ENCODE data around the gene ACO1. TPM values are rescaled to one million over a fixed set of nuclear protein-coding genes. Genes with fewer than 3 reads are reported as not detected.

ACO1 gene
- total and polyA plus RNA-seq, 4 donors, result 41.3 to 78.5 (median 59.5) TPM

GRCh38 chr9:32449969-32450368, 65.5 kb downstream of the ACO1 start:
- Histone ChIP-seq H3K27me3 (ENCODE audit: control insufficient read depth in 4 of 4, insufficient read depth in 4 of 4, low read length in 3 of 4) (no peaks in the 10 kb centered on the region), H3K27ac (ENCODE audit: low read depth in 1 of 2, low read length in 2 of 2) (no peak overlapping the region), H3K4me1 (ENCODE audit: control insufficient read depth in 4 of 4, insufficient read depth in 4 of 4, low read length in 3 of 4) (no peaks in the 10 kb centered on the region), H3K9ac (ENCODE audit: low read depth in 1 of 2, low read length in 2 of 2) (no peak overlapping the region), H3K9me3 (ENCODE audit: control insufficient read depth in 4 of 4, low read length in 3 of 4) (no peaks in the 10 kb centered on the region), H3K4me3 (ENCODE audit: low read depth in 1 of 3, low read length in 3 of 3) (no peak overlapping the region), H3K36me3 (ENCODE audit: control insufficient read depth in 4 of 4, insufficient read depth in 3 of 4, low read depth in 1 of 4, low read length in 3 of 4) (peaks cover 6 to 63% (median 55%) of the 10 kb centered on the region in 4 donors)
- DNase-seq (ENCODE audit: low spot score), result no peak
- no peak for TF ChIP-seq YY1 (IDR thresholded peaks at IDR 0.05)
- WGBS, result 97% methylated on average over 6 of the region's 6 CpGs

- H3K4me3 ChIP-seq (ENCODE audit: low read depth in 1 of 3, low read length in 3 of 3), result no peak overlapping the region
- H3K4me1 ChIP-seq (ENCODE audit: control insufficient read depth in 4 of 4, insufficient read depth in 4 of 4, low read length in 3 of 4), result no peaks in the 10 kb centered on the region
- H3K9me3 ChIP-seq (ENCODE audit: control insufficient read depth in 4 of 4, low read length in 3 of 4), result no peaks in the 10 kb centered on the region
- no peak overlapping the region for H3K9ac ChIP-seq (ENCODE audit: low read depth in 1 of 2, low read length in 2 of 2)
- no peak for DNase-seq (ENCODE audit: low spot score)
- H3K36me3 ChIP-seq (ENCODE audit: control insufficient read depth in 4 of 4, insufficient read depth in 3 of 4, low read depth in 1 of 4, low read length in 3 of 4), result peaks cover 8 to 64% (median 52%) of the 10 kb centered on the region in 4 donors
- WGBS, result 49% methylated on average over 1 of the region's 1 CpG
- no peak overlapping the region for H3K27ac ChIP-seq (ENCODE audit: low read depth in 1 of 2, low read length in 2 of 2)
- no peaks in the 10 kb centered on the region for H3K27me3 ChIP-seq (ENCODE audit: control insufficient read depth in 4 of 4, insufficient read depth in 4 of 4, low read length in 3 of 4)
- TF ChIP-seq JUND (IDR thresholded peaks at IDR 0.05) (no peak), EGR1 (IDR thresholded peaks at IDR 0.05; ENCODE audit: low read depth in 2 of 2) (no peak), FOXA1 (IDR thresholded peaks at IDR 0.05) (no peak), HNF4A (conservative IDR thresholded peaks at IDR 0.05) (peak in 1 of 2 donors; percentile 13), GABPA (IDR thresholded peaks at IDR 0.05 in 1 of 2, conservative IDR thresholded peaks at IDR 0.05 in 1 of 2) (no peak), FOXA2 (IDR thresholded peaks at IDR 0.05) (no peak), CTCF (IDR thresholded peaks at IDR 0.05; ENCODE audit: low read depth, low read length, missing input control) (no peak), HNF4G (IDR thresholded peaks at IDR 0.05) (no peak)
Measured at GRCh38 chr9:32454280-32454679, 69.8 kb downstream of the ACO1 start.

- Histone ChIP-seq H3K4me1 (ENCODE audit: control insufficient read depth in 4 of 4, insufficient read depth in 4 of 4, low read length in 3 of 4) (no peaks in the 10 kb centered on the region), H3K9me3 (ENCODE audit: control insufficient read depth in 4 of 4, low read length in 3 of 4) (no peaks in the 10 kb centered on the region), H3K4me3 (ENCODE audit: low read depth in 1 of 3, low read length in 3 of 3) (no peak overlapping the region), H3K27me3 (ENCODE audit: control insufficient read depth in 4 of 4, insufficient read depth in 4 of 4, low read length in 3 of 4) (no peaks in the 10 kb centered on the region), H3K27ac (ENCODE audit: low read depth in 1 of 2, low read length in 2 of 2) (no peak overlapping the region), H3K36me3 (ENCODE audit: control insufficient read depth in 4 of 4, insufficient read depth in 3 of 4, low read depth in 1 of 4, low read length in 3 of 4) (peaks cover 5 to 55% (median 37%) of the 10 kb centered on the region in 4 donors), H3K9ac (ENCODE audit: low read depth in 1 of 2, low read length in 2 of 2) (no peak overlapping the region)
- TF ChIP-seq MAX (IDR thresholded peaks at IDR 0.05), result no peak
- TF ChIP-seq ATF3 (IDR thresholded peaks at IDR 0.05), result no peak
- TF ChIP-seq RXRA (IDR thresholded peaks at IDR 0.05), result no peak
- TF ChIP-seq FOXA1 (IDR thresholded peaks at IDR 0.05), result no peak
- TF ChIP-seq JUND (IDR thresholded peaks at IDR 0.05), result no peak
- TF ChIP-seq GABPA (IDR thresholded peaks at IDR 0.05 in 1 of 2, conservative IDR thresholded peaks at IDR 0.05 in 1 of 2), result no peak
- no peak for TF ChIP-seq CTCF (IDR thresholded peaks at IDR 0.05; ENCODE audit: low read depth, low read length, missing input control)
- no peak for TF ChIP-seq NR2F2 (IDR thresholded peaks at IDR 0.05)
- TF ChIP-seq HNF4A (conservative IDR thresholded peaks at IDR 0.05), result no peak
- TF ChIP-seq SP1 (IDR thresholded peaks at IDR 0.05), result no peak
- no peak for TF ChIP-seq YY1 (IDR thresholded peaks at IDR 0.05)
- TF ChIP-seq FOXA2 (IDR thresholded peaks at IDR 0.05), result no peak
- TF ChIP-seq ZBTB33 (IDR thresholded peaks at IDR 0.05), result no peak
- no peak for TF ChIP-seq EGR1 (IDR thresholded peaks at IDR 0.05; ENCODE audit: low read depth in 2 of 2)
- no peak for TF ChIP-seq REST (IDR thresholded peaks at IDR 0.05)
- TF ChIP-seq RAD21 (IDR thresholded peaks at IDR 0.05), result no peak
- TF ChIP-seq TAF1 (conservative IDR thresholded peaks at IDR 0.05), result no peak
- TF ChIP-seq HNF4G (IDR thresholded peaks at IDR 0.05), result no peak
- WGBS, result 75% methylated on average over 5 of the region's 5 CpGs
- DNase-seq (ENCODE audit: low spot score), result no peak
Measured at GRCh38 chr9:32455738-32456137, 71.3 kb downstream of the ACO1 start.

Data from liver (tissue), 9 donors.